ENCODE measurements around the gene ADGRB3. TPM values are rescaled to one million over a fixed set of nuclear protein-coding genes. Genes with fewer than 3 reads are reported as not detected.

ADGRB3 gene
- total RNA-seq, 1 experiment from 2014 or later: 0.09 TPM

GRCh38 chr6:68680264-68680663, 45.2 kb downstream of the ADGRB3 start:
- Mint-ChIP-seq H3K4me3 (ENCODE audit: low read depth, unreplicated experiment) (no peak overlapping the region), H3K27ac (ENCODE audit: unreplicated experiment) (no peak overlapping the region), H3K36me3 (ENCODE audit: insufficient read depth, unreplicated experiment) (no peaks in the 10 kb centered on the region), H3K27me3 (ENCODE audit: unreplicated experiment) (no peaks in the 10 kb centered on the region), H3K4me1 (ENCODE audit: low read depth, unreplicated experiment) (no peaks in the 10 kb centered on the region), H3K9me3 (ENCODE audit: low read depth, unreplicated experiment) (no peaks in the 10 kb centered on the region)
- TF ChIP-seq CTCF (IDR thresholded peaks at IDR 0.05; ENCODE audit: unreplicated experiment): no peak
- BruUV-seq (replicated peaks): no TSS peak
- DNase-seq: no peak
- CTCF ChIA-PET: no interaction called here
- intact Hi-C loops (cut with micrococcal nuclease; ENCODE audit: unreplicated experiment): no loop called here

- TF ChIP-seq CTCF (IDR thresholded peaks at IDR 0.05; ENCODE audit: unreplicated experiment): no peak
- no peaks in the 10 kb centered on the region for H3K4me1 Mint-ChIP-seq (ENCODE audit: low read depth, unreplicated experiment)
- no peaks in the 10 kb centered on the region for H3K27me3 Mint-ChIP-seq (ENCODE audit: unreplicated experiment)
- H3K4me3 Mint-ChIP-seq (ENCODE audit: low read depth, unreplicated experiment): no peak overlapping the region
- H3K36me3 Mint-ChIP-seq (ENCODE audit: insufficient read depth, unreplicated experiment): no peaks in the 10 kb centered on the region
- intact Hi-C loops (cut with micrococcal nuclease; ENCODE audit: unreplicated experiment): no loop called here
- no peak overlapping the region for H3K27ac Mint-ChIP-seq (ENCODE audit: unreplicated experiment)
- no peak for DNase-seq
- H3K9me3 Mint-ChIP-seq (ENCODE audit: low read depth, unreplicated experiment): peaks cover 2% of the 10 kb centered on the region
- CTCF ChIA-PET: no interaction called here
- no TSS peak for BruUV-seq (replicated peaks)
These were observed 54.8 kb downstream of the ADGRB3 start for GRCh38 chr6:68689910-68690309.

- H3K27me3 Mint-ChIP-seq (ENCODE audit: unreplicated experiment): no peaks in the 10 kb centered on the region
- no peak for DNase-seq
- H3K36me3 Mint-ChIP-seq (ENCODE audit: insufficient read depth, unreplicated experiment): no peaks in the 10 kb centered on the region
- BruUV-seq (replicated peaks): no TSS peak
- H3K4me3 Mint-ChIP-seq (ENCODE audit: low read depth, unreplicated experiment): no peak overlapping the region
- CTCF ChIA-PET: no interaction called here
- H3K4me1 Mint-ChIP-seq (ENCODE audit: low read depth, unreplicated experiment): no peaks in the 10 kb centered on the region
- no peak for TF ChIP-seq CTCF (IDR thresholded peaks at IDR 0.05; ENCODE audit: unreplicated experiment)
- peaks cover 2% of the 10 kb centered on the region for H3K9me3 Mint-ChIP-seq (ENCODE audit: low read depth, unreplicated experiment)
- intact Hi-C loops (cut with micrococcal nuclease; ENCODE audit: unreplicated experiment): no loop called here
- H3K27ac Mint-ChIP-seq (ENCODE audit: unreplicated experiment): no peak overlapping the region
These were observed 56.0 kb downstream of the ADGRB3 start for GRCh38 chr6:68691120-68691519.

GRCh38 chr6:68693271-68693670, 58.2 kb downstream of the ADGRB3 start:
- DNase-seq: no peak
- BruUV-seq (replicated peaks): no TSS peak
- no peak for TF ChIP-seq CTCF (IDR thresholded peaks at IDR 0.05; ENCODE audit: unreplicated experiment)

GRCh38 chr6:68695403-68695802, 60.3 kb downstream of the ADGRB3 start:
- Mint-ChIP-seq H3K36me3 (ENCODE audit: insufficient read depth, unreplicated experiment) (no peaks in the 10 kb centered on the region), H3K9me3 (ENCODE audit: low read depth, unreplicated experiment) (peaks cover 2% of the 10 kb centered on the region), H3K27me3 (ENCODE audit: unreplicated experiment) (no peaks in the 10 kb centered on the region), H3K27ac (ENCODE audit: unreplicated experiment) (no peak overlapping the region), H3K4me1 (ENCODE audit: low read depth, unreplicated experiment) (no peaks in the 10 kb centered on the region), H3K4me3 (ENCODE audit: low read depth, unreplicated experiment) (no peak overlapping the region)
- TF ChIP-seq CTCF (IDR thresholded peaks at IDR 0.05; ENCODE audit: unreplicated experiment): no peak
- BruUV-seq (replicated peaks): no TSS peak
- CTCF ChIA-PET: no interaction called here
- intact Hi-C loops (cut with micrococcal nuclease; ENCODE audit: unreplicated experiment): no loop called here
- DNase-seq: no peak

More at GRCh38 chr6:68693271-68693670, 58.2 kb downstream of the ADGRB3 start:
- CTCF ChIA-PET: no interaction called here
- H3K4me3 Mint-ChIP-seq (ENCODE audit: low read depth, unreplicated experiment): no peak overlapping the region
- H3K27me3 Mint-ChIP-seq (ENCODE audit: unreplicated experiment): no peaks in the 10 kb centered on the region
- H3K36me3 Mint-ChIP-seq (ENCODE audit: insufficient read depth, unreplicated experiment): no peaks in the 10 kb centered on the region
- no peak overlapping the region for H3K27ac Mint-ChIP-seq (ENCODE audit: unreplicated experiment)
- H3K9me3 Mint-ChIP-seq (ENCODE audit: low read depth, unreplicated experiment): peaks cover 2% of the 10 kb centered on the region
- intact Hi-C loops (cut with micrococcal nuclease; ENCODE audit: unreplicated experiment): no loop called here
- no peaks in the 10 kb centered on the region for H3K4me1 Mint-ChIP-seq (ENCODE audit: low read depth, unreplicated experiment)

Data from Calu3 (cell line).